GM21528 (cell line): ENCODE data around the gene C2orf92.
"Not testable (repeated sequence)": the region's sequence is repeated elsewhere in the genome, so short reads cannot be mapped to it uniquely, and the experiment has no call there.

Source experiments
- ATAC-seq: cut with Tn5 transposase; IDR thresholded peaks from one replicate; pipeline ENCODE4 v1.9.1; 2021; ENCODE audit warnings: mild to moderate bottlenecking, moderate library complexity; ENCODE audit not compliant: unreplicated experiment, low FRiP score

Gene C2orf92

GRCh38 chr2:97688062-97688827 lies 18.7 kb downstream of the C2orf92 start:
- ATAC-seq: no peak

- no peak for ATAC-seq
Measured at GRCh38 chr2:97691166-97691565, 21.7 kb downstream of the C2orf92 start.

GRCh38 chr2:97693476-97693875 lies 24.0 kb downstream of the C2orf92 start:
- no peak for ATAC-seq

GRCh38 chr2:97695744-97696143 lies 26.2 kb downstream of the C2orf92 start:
- ATAC-seq: no peak

GRCh38 chr2:97697252-97698235 lies 28.0 kb downstream of the C2orf92 start:
- no peak for ATAC-seq

- ATAC-seq: no peak
Measured at GRCh38 chr2:97698530-97698929, 29.0 kb downstream of the C2orf92 start.

GRCh38 chr2:97699765-97700444 lies 30.4 kb downstream of the C2orf92 start:
- no peak for ATAC-seq

GRCh38 chr2:97701186-97701585 lies 31.7 kb downstream of the C2orf92 start:
- no peak for ATAC-seq

GRCh38 chr2:97701851-97702465 lies 32.4 kb downstream of the C2orf92 start:
- ATAC-seq: no peak

- no peak for ATAC-seq
Measured at GRCh38 chr2:97702731-97703470, 33.4 kb downstream of the C2orf92 start.

GRCh38 chr2:97703741-97704140 lies 34.2 kb downstream of the C2orf92 start:
- no peak for ATAC-seq

GRCh38 chr2:97704989-97705388 lies 35.5 kb downstream of the C2orf92 start:
- no peak for ATAC-seq

- no peak for ATAC-seq
Measured at GRCh38 chr2:97706112-97706511, 36.6 kb downstream of the C2orf92 start.

- no peak for ATAC-seq
Measured at GRCh38 chr2:97706708-97707345, 37.3 kb downstream of the C2orf92 start.

- ATAC-seq: no peak
Measured at GRCh38 chr2:97707362-97708047, 38.0 kb downstream of the C2orf92 start.

- ATAC-seq: no peak
Measured at GRCh38 chr2:97708048-97708380, 38.5 kb downstream of the C2orf92 start.

- no peak for ATAC-seq
Measured at GRCh38 chr2:97708608-97709007, 39.1 kb downstream of the C2orf92 start.

- no peak for ATAC-seq
Measured at GRCh38 chr2:97711394-97711711, 41.8 kb downstream of the C2orf92 start.

- ATAC-seq: not testable (repeated sequence)
Measured at GRCh38 chr2:97712175-97712574, 42.7 kb downstream of the C2orf92 start.
